H1 (cell line): ENCODE results near the gene PACS1. TPM values are rescaled to one million over a fixed set of nuclear protein-coding genes. Genes with fewer than 3 reads are reported as not detected.

Experiments used
- CTCF ChIA-PET: fragments of 300-600 bp; sonication (Branson Sonifier 250); formaldehyde crosslinking; loops from one replicate; lab custom pipeline; 2021; ENCODE audit not compliant: partially characterized antibody; lab: Charles Lee
- POLR2A ChIA-PET: fragments of 300-600 bp; sonication (Branson Sonifier 250); formaldehyde crosslinking; loops from one replicate; lab custom pipeline; 2021; ENCODE audit warnings: inconsistent platforms; ENCODE audit not compliant: partially characterized antibody; lab: Charles Lee
- DNase-seq, 2 experiments: peaks; one replicate each; pipeline versions ENCODE4 v3.0.0 to v3.0.0-alpha.2; 2010 to 2022; ENCODE audit warnings: low spot score in 2 of 2, low read depth in 1 of 2, mixed read lengths in 1 of 2
- FAIRE-seq: peaks from 2 replicates; lab custom pipeline; 2011; peaks lifted over from hg19 to GRCh38; lab: Jason Lieb, UNC
- H2AFZ ChIP-seq: 2 replicates; pipeline ENCODE4 v1.8.1; 2012; ENCODE audit warnings: low read length, inconsistent platforms
- H2AK5ac ChIP-seq: 2 replicates; pipeline ENCODE4 v1.6.1; 2013; ENCODE audit warnings: low read depth, low read length
- H2BK120ac ChIP-seq: replicated peaks from 2 replicates; pipeline ENCODE3; 2013; ENCODE audit warnings: low read depth, low read length, inconsistent platforms
- H2BK12ac ChIP-seq: 2 replicates; pipeline ENCODE4 v1.6.1; 2013; ENCODE audit warnings: low read depth, low read length
- H2BK15ac ChIP-seq: 2 replicates; pipeline ENCODE4 v1.6.1; 2013; ENCODE audit warnings: low read length
- H2BK20ac ChIP-seq: 2 replicates; pipeline ENCODE4 v1.6.1; 2013; ENCODE audit warnings: low read length
- H2BK5ac ChIP-seq: 2 replicates; pipeline ENCODE4 v1.6.1; 2013; ENCODE audit warnings: low read depth, low read length
- H3K14ac ChIP-seq: 2 replicates; pipeline ENCODE4 v1.6.1; 2013; ENCODE audit warnings: inconsistent platforms; ENCODE audit not compliant: insufficient read length
- H3K18ac ChIP-seq: 2 replicates; pipeline ENCODE4 v1.6.1; 2013; ENCODE audit warnings: low read length; ENCODE audit errors: extremely low read depth
- H3K23ac ChIP-seq: 2 replicates; pipeline ENCODE4 v1.6.1; 2013; ENCODE audit warnings: inconsistent platforms; ENCODE audit not compliant: insufficient read length
- H3K23me2 ChIP-seq: 2 replicates; pipeline ENCODE4 v1.6.1; 2013; ENCODE audit warnings: low read depth, low read length
- H3K27ac ChIP-seq: 2 replicates; pipeline ENCODE4 v1.6.1; 2011; ENCODE audit warnings: low read depth, low read length, inconsistent platforms
- H3K27me3 ChIP-seq, 4 experiments: replicated peaks in 1 of 4; 1 replicate in 1 of 4; 2 replicates in 3 of 4; pipeline versions ENCODE4 v1.6.1 to v1.8.1; 2011 to 2013; ENCODE audit warnings: low read length in 3 of 4, mild to moderate bottlenecking in 3 of 4, inconsistent platforms in 2 of 4, mixed read lengths in 2 of 4, moderate library complexity in 1 of 4; ENCODE audit not compliant: control insufficient read depth in 3 of 4, insufficient read depth in 3 of 4; ENCODE audit errors: extremely low read depth in 1 of 4
- H3K36me3 ChIP-seq, 4 experiments: 2 replicates each; pipeline versions ENCODE4 v1.6.1 to v1.8.1; 2011 to 2013; ENCODE audit warnings: mild to moderate bottlenecking in 4 of 4, low read length in 3 of 4, moderate library complexity in 2 of 4, control low read depth in 1 of 4, inconsistent platforms in 1 of 4; ENCODE audit not compliant: insufficient read depth in 4 of 4, control insufficient read depth in 2 of 4
- H3K4ac ChIP-seq: replicated peaks from 2 replicates; pipeline ENCODE3; 2013; ENCODE audit warnings: low read length, low read depth, mixed read lengths, inconsistent platforms; ENCODE audit not compliant: insufficient read length
- H3K4me1 ChIP-seq, 4 experiments: replicated peaks in 1 of 4; 1 replicate in 1 of 4; 2 replicates in 3 of 4; pipeline versions ENCODE4 v1.6.1 to v1.8.1; 2011 to 2013; ENCODE audit warnings: low read length in 3 of 4, inconsistent platforms in 2 of 4, mixed read lengths in 1 of 4; ENCODE audit not compliant: insufficient read depth in 4 of 4, control insufficient read depth in 3 of 4
- H3K4me2 ChIP-seq, 2 experiments: 2 replicates each; pipeline versions ENCODE4 v1.6.1 to v1.8.1; 2011 to 2013; ENCODE audit warnings: low read depth in 2 of 2, low read length in 2 of 2, control low read depth in 1 of 2, inconsistent platforms in 1 of 2, mild to moderate bottlenecking in 1 of 2; ENCODE audit not compliant: insufficient read depth in 1 of 2
- H3K4me3 ChIP-seq, 4 experiments: fragments of 200-600, 300-600 bp in 1 of 4; sonication (generic), shearing (Covaris generic), sonication (Bioruptor Twin) in 1 of 4; 2 replicates each; pipeline versions ENCODE4 v1.5.1 to v1.8.1; 2011 to 2016; ENCODE audit warnings: low read length in 4 of 4, low read depth in 3 of 4, control low read depth in 2 of 4, inconsistent platforms in 2 of 4, mild to moderate bottlenecking in 2 of 4, mixed read lengths in 1 of 4, moderate library complexity in 1 of 4; ENCODE audit not compliant: insufficient read depth in 2 of 4; ENCODE audit errors: extremely low read depth in 1 of 4
- H3K56ac ChIP-seq: replicated peaks from 2 replicates; pipeline ENCODE3; 2013; ENCODE audit warnings: low read depth, mild to moderate bottlenecking, mixed read lengths, low read length, inconsistent platforms; ENCODE audit not compliant: insufficient read length
- H3K79me1 ChIP-seq: 2 replicates; pipeline ENCODE4 v1.6.1; 2013; ENCODE audit warnings: low read depth, low read length, control low read depth
- H3K79me2 ChIP-seq, 2 experiments: 2 replicates each; pipeline versions ENCODE4 v1.6.1 to v1.8.1; 2012 to 2013; ENCODE audit warnings: low read length in 2 of 2, mild to moderate bottlenecking in 2 of 2, inconsistent platforms in 1 of 2; ENCODE audit not compliant: insufficient read depth in 2 of 2, control insufficient read depth in 1 of 2
- H3K9ac ChIP-seq, 4 experiments: replicated peaks in 1 of 4; 1 replicate in 1 of 4; 2 replicates in 3 of 4; pipeline versions ENCODE4 v1.6.1 to v1.8.1; 2011 to 2013; ENCODE audit warnings: low read depth in 3 of 4, low read length in 3 of 4, control low read depth in 2 of 4, mild to moderate bottlenecking in 2 of 4, moderate library complexity in 2 of 4, inconsistent platforms in 1 of 4; ENCODE audit errors: extremely low read depth in 1 of 4
- H3K9me3 ChIP-seq, 2 experiments: 2 replicates each; pipeline versions ENCODE4 v1.6.1 to v1.8.1; 2012 to 2013; ENCODE audit warnings: mild to moderate bottlenecking in 2 of 2, moderate library complexity in 2 of 2, control low read depth in 1 of 2, inconsistent platforms in 1 of 2, low read depth in 1 of 2, low read length in 1 of 2, mixed read lengths in 1 of 2; ENCODE audit not compliant: insufficient read depth in 2 of 2
- H4K20me1 ChIP-seq, 2 experiments: replicated peaks in 1 of 2; 2 replicates each; pipeline versions ENCODE3 to v1.8.1; 2011 to 2013; ENCODE audit warnings: inconsistent platforms in 2 of 2, low read length in 2 of 2, mild to moderate bottlenecking in 1 of 2; ENCODE audit not compliant: insufficient read depth in 2 of 2, control insufficient read depth in 1 of 2
- H4K5ac ChIP-seq: 2 replicates; pipeline ENCODE4 v1.6.1; 2013; ENCODE audit warnings: low read length, low read depth, mixed read lengths, inconsistent platforms; ENCODE audit not compliant: insufficient read length
- H4K8ac ChIP-seq: 2 replicates; pipeline ENCODE4 v1.8.0; 2013; ENCODE audit warnings: mild to moderate bottlenecking, moderate library complexity, low read length, inconsistent platforms; ENCODE audit not compliant: insufficient read depth; ENCODE audit errors: extremely low read depth
- H4K91ac ChIP-seq: replicated peaks from 2 replicates; pipeline ENCODE3; 2013; ENCODE audit warnings: low read length, mixed read lengths, inconsistent platforms; ENCODE audit not compliant: insufficient read length
- BACH1 ChIP-seq: IDR thresholded peaks from 2 replicates; pipeline ENCODE4 v1.6.1; 2012; ENCODE audit warnings: low read length, improper control_type of control experiment
- CHD2 ChIP-seq: IDR thresholded peaks from 2 replicates; pipeline ENCODE4 v1.6.1; 2012; ENCODE audit warnings: low read length, improper control_type of control experiment
- JUN ChIP-seq: IDR thresholded peaks from 2 replicates; pipeline ENCODE4 v1.6.1; 2011; ENCODE audit warnings: low read depth, mild to moderate bottlenecking, improper control_type of control experiment, low read length
- JUND ChIP-seq: IDR thresholded peaks from 2 replicates; pipeline ENCODE4 v1.6.1; 2011; ENCODE audit warnings: mild to moderate bottlenecking, improper control_type of control experiment, low read length
- KDM4A ChIP-seq: IDR thresholded peaks from one replicate; pipeline ENCODE4 v1.7.1; 2012; ENCODE audit warnings: low read depth, mild to moderate bottlenecking, moderate library complexity, low read length, inconsistent platforms; ENCODE audit not compliant: severe bottlenecking
- SIN3A ChIP-seq, 2 experiments: IDR thresholded peaks in 1 of 2; conservative IDR thresholded peaks in 1 of 2; 2 replicates each; pipeline ENCODE4 v1.6.1; 2011 to 2012; ENCODE audit warnings: low read length in 2 of 2, improper control_type of control experiment in 1 of 2, low read depth in 1 of 2, mild to moderate bottlenecking in 1 of 2
- SP1 ChIP-seq: IDR thresholded peaks from 2 replicates; pipeline ENCODE4 v1.6.1; 2011; ENCODE audit warnings: low read depth, low read length
- SP2 ChIP-seq: IDR thresholded peaks from 2 replicates; pipeline ENCODE4 v1.6.1; 2012; ENCODE audit warnings: mild to moderate bottlenecking, low read length, inconsistent platforms
- WGBS, 2 experiments: shearing (Covaris generic) in 1 of 2; methylation state at CpG; one replicate each; pipeline versions ENCODE4 v1.1.6 to v1.1.7; 2013 to 2015; ENCODE audit warnings: low lambda C conversion rate in 2 of 2, mixed read lengths in 2 of 2, inconsistent platforms in 1 of 2, low coverage in 1 of 2, missing lambda C conversion rate in 1 of 2; ENCODE audit not compliant: insufficient replicate concordance in 2 of 2, insufficient coverage in 1 of 2, insufficient read length in 1 of 2; ENCODE audit errors: extremely low coverage in 1 of 2, missing lambda C conversion rate in 1 of 2; 5-methylcytosine and 5-hydroxymethylcytosine counted together
- polyA plus RNA-seq, 7 experiments: library from polyadenylated mRNA; depleted of rRNA in 3 of 7; stranded (reverse) in 5 of 7; unstranded in 2 of 7; fragments of >200 nt in 5 of 7; fragments of 200-250 nt in 2 of 7; gene quantifications; 1 replicate in 5 of 7; 2 replicates in 1 of 7; 4 replicates in 1 of 7; pipeline versions ENCODE4 v1.2.1 to v1.2.3, GENCODE V29; 2011 to 2013; ENCODE audit warnings: missing spikeins in 2 of 7, mixed read lengths in 2 of 7
- total RNA-seq: library from RNA; stranded (reverse); fragmentation: NEBNext Ultra II Directional; extraction: Animal tissue kit (Norgen Biotek cat#: 25700); gene quantifications from 2 replicates; pipeline ENCODE4 v1.2.1, GENCODE V29; 2021
- TF ChIP-seq, protein P1 (sequence below), 3 experiments: IDR thresholded peaks; 1 replicate in 2 of 3; 2 replicates in 1 of 3; pipeline versions ENCODE4 v1.5.1 to v1.6.1; 2011; ENCODE audit warnings: low read length in 3 of 3, mild to moderate bottlenecking in 3 of 3, inconsistent platforms in 2 of 3, low read depth in 1 of 3, moderate library complexity in 1 of 3; ENCODE audit not compliant: insufficient read depth in 1 of 3; ENCODE audit errors: control extremely low read depth in 1 of 3

PACS1 gene
- total and polyA plus RNA-seq, 2 of the 8 experiments (the other 6 are each of a cell fraction or from before 2014, with no cell fraction given) = 11.5 to 36.0 TPM

DNA sequence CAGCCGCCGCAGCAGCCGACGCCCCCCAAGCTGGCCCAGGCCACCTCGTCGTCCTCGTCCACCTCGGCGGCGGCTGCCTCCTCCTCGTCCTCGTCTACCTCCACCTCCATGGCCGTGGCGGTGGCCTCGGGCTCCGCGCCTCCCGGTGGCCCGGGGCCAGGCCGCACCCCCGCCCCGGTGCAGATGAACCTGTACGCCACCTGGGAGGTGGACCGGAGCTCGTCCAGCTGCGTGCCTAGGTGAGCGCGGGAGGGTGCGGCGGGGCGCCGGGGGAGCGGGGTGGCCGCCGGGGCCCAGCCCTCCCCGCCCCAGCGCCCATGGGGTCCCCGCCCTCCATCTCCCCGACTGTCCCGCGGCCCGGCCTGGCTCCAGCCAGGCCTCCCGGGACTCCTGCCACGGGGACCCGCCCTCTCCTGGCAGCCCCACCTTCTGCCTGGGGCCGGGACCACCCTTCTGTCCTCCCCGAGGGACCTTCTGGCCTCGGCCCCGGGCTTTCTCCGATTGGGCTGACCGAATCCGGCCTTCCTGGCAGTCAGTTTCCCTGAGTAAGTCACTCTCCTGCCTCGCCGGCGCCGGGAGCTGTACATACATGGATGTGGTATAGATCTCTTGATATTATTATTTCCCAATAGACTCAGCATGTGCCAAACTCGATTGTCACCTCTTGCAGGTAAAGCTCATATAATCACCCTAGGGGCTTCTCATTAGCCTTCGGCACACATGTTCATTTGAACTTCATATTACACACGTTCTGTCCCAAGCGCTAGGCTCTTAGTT, 720 bp downstream of the PACS1 start:
- H2BK20ac ChIP-seq = no peak overlapping the region
- H4K20me1 ChIP-seq = peaks cover 2 to 17% of the 10 kb centered on the region in 2 experiments
- peak overlapping the region; percentile 75 to 85 for H3K4me2 ChIP-seq
- H4K91ac ChIP-seq = no peak overlapping the region
- peaks cover 6 to 29% (median 23%) of the 10 kb centered on the region in 4 experiments for H3K36me3 ChIP-seq
- peaks cover 0 to 13% of the 10 kb centered on the region in 2 experiments; a peak in 2 of 4 replicates for H3K79me2 ChIP-seq
- no peak overlapping the region for H3K23ac ChIP-seq
- H2BK15ac ChIP-seq = no peak overlapping the region
- no peak overlapping the region for H2AFZ ChIP-seq
- no peak overlapping the region for H2BK120ac ChIP-seq
- H3K23me2 ChIP-seq = no peaks in the 10 kb centered on the region; the same call in 1 of the 2 replicates
- H3K27ac ChIP-seq = no peak overlapping the region
- H3K79me1 ChIP-seq = no peaks in the 10 kb centered on the region; the same call in 1 of the 2 replicates
- CTCF ChIA-PET = interaction anchor here (1.0 to 6.8 kb wide), 5 partner anchors 19 to 64 kb away, joined by 3 to 73 read pairs (median 4); partner anchors contain the start of gene SF3B2
- H4K8ac ChIP-seq = peak overlapping the region; percentile 71
- H3K9ac ChIP-seq = peak overlapping the region; percentile 44 to 85 (median 53); a peak in 6 of 7 replicates
- H3K4ac ChIP-seq = no peak overlapping the region
- H4K5ac ChIP-seq = peak overlapping the region; percentile 13
- no peak overlapping the region for H3K56ac ChIP-seq
- FAIRE-seq = no peak
- no peak overlapping the region for H3K14ac ChIP-seq
- DNase-seq = peak in 1 of 2 experiments; percentile 71
- peak overlapping the region; percentile 43 to 90 (median 63) for H3K4me3 ChIP-seq
- no peak overlapping the region for H2AK5ac ChIP-seq
- H2BK5ac ChIP-seq = no peak overlapping the region
- peaks cover 5 to 13% (median 8%) of the 10 kb centered on the region in 4 experiments; a peak in 6 of 7 replicates for H3K4me1 ChIP-seq
- H3K27me3 ChIP-seq = no peaks in the 10 kb centered on the region
- no peaks in the 10 kb centered on the region for H3K9me3 ChIP-seq
- H2BK12ac ChIP-seq = no peak overlapping the region
- POLR2A ChIA-PET = interaction anchor here (0.9 to 9.7 kb wide), 10 partner anchors 8 to 211 kb away, joined by 3 to 150 read pairs (median 4); partner anchors contain the start of genes GAL3ST3 and SF3B2
- WGBS, 2 experiments = 13% methylated on average over 24 of the region's 60 CpGs; no CpG with 5 or more reads in 1 of the 2 experiments
- peak overlapping the region; percentile 60; the same call in 1 of the 2 replicates for H3K18ac ChIP-seq
- TF ChIP-seq BACH1 (no peak), JUN (no peak), SIN3A (conservative IDR thresholded peaks at IDR 0.05 in 1 of 2, IDR thresholded peaks at IDR 0.05 in 1 of 2; ENCODE audit: low read depth in 1 of 2, low read length in 2 of 2) (no peak), SP1 (no peak), KDM4A (peak; percentile 87), SP2 (no peak), CHD2 (no peak), JUND (no peak)
- TF ChIP-seq, protein P1, sequence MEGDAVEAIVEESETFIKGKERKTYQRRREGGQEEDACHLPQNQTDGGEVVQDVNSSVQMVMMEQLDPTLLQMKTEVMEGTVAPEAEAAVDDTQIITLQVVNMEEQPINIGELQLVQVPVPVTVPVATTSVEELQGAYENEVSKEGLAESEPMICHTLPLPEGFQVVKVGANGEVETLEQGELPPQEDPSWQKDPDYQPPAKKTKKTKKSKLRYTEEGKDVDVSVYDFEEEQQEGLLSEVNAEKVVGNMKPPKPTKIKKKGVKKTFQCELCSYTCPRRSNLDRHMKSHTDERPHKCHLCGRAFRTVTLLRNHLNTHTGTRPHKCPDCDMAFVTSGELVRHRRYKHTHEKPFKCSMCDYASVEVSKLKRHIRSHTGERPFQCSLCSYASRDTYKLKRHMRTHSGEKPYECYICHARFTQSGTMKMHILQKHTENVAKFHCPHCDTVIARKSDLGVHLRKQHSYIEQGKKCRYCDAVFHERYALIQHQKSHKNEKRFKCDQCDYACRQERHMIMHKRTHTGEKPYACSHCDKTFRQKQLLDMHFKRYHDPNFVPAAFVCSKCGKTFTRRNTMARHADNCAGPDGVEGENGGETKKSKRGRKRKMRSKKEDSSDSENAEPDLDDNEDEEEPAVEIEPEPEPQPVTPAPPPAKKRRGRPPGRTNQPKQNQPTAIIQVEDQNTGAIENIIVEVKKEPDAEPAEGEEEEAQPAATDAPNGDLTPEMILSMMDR (IDR thresholded peaks at IDR 0.05; ENCODE audit: control extremely low read depth in 1 of 3, insufficient read depth in 1 of 3, low read depth in 1 of 3, low read length in 3 of 3) = no peak
